HS-5 (cell line): ENCODE measurements around the gene BCO1.
"Not testable (repeated sequence)": the region's sequence is repeated elsewhere in the genome, so short reads cannot be mapped to it uniquely, and the experiment has no call there.

Source experiments
- DNase-seq: peaks from one replicate; pipeline ENCODE4 v3.0.0-alpha.2; 2012; ENCODE audit warnings: low read depth

BCO1 gene, protein sequence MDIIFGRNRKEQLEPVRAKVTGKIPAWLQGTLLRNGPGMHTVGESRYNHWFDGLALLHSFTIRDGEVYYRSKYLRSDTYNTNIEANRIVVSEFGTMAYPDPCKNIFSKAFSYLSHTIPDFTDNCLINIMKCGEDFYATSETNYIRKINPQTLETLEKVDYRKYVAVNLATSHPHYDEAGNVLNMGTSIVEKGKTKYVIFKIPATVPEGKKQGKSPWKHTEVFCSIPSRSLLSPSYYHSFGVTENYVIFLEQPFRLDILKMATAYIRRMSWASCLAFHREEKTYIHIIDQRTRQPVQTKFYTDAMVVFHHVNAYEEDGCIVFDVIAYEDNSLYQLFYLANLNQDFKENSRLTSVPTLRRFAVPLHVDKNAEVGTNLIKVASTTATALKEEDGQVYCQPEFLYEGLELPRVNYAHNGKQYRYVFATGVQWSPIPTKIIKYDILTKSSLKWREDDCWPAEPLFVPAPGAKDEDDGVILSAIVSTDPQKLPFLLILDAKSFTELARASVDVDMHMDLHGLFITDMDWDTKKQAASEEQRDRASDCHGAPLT

DNA sequence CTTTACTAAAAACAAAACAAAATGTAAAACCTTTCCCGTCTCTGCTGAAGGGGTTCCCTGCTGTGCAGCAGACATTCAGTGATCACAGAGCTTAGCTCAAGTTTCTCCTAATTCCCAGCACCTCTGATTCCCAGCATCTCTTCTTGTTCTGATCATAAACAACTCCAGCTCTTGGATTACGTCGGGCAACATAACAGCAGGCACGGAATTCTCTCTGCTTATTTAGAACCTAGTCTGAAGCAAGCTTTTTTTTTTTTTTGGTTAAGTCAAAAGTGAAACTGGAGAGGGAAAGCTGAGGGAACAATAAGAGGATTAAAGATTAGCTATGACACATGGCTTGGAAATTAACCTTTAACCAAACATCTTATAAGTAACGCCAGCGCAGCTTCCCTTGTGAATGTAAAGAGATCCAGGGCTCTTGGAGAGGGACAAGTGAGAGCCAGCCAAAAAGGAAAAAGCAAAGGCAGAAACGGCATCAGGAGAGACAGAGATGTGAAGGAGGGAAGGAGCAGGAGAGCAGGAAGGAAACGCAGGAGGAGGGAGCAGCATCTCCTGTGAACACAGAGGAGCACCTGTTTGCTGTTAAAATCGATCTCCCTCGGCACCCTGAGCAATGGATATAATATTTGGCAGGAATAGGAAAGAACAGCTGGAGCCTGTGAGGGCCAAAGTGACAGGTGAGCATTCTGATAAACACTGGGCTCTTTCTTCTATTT lies at the start of gene BCO1:
TSS of gene BCO1 (plus strand) at position 394 of the 716 bp plus-strand sequence. CDS start at position 614, 220 bp downstream.
- DNase-seq, result peak; percentile 11

- no peak for DNase-seq
Observed at GRCh38 chr16:81189100-81189664, 49.3 kb upstream of the BCO1 start.

DNA sequence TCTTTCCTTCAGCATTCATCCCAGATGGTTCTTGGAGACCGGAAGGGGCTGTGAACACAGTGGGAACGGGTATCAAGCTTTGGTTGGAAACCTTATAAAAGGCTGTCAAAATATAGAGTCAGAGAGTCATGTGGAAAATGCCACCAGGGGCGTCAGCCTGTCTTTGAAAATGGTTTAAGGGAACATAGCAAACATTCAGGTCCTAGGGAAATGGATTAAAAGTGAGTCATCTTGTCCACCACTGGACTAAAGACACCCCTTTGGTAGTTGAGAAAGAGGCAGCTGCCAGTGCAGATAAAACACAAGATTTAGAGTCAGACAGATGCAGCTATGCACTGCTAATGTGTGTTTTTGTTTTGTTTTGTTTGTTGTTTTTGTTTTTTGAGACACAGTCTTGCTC lies 47.8 kb upstream of the BCO1 start:
- no peak for DNase-seq

DNA sequence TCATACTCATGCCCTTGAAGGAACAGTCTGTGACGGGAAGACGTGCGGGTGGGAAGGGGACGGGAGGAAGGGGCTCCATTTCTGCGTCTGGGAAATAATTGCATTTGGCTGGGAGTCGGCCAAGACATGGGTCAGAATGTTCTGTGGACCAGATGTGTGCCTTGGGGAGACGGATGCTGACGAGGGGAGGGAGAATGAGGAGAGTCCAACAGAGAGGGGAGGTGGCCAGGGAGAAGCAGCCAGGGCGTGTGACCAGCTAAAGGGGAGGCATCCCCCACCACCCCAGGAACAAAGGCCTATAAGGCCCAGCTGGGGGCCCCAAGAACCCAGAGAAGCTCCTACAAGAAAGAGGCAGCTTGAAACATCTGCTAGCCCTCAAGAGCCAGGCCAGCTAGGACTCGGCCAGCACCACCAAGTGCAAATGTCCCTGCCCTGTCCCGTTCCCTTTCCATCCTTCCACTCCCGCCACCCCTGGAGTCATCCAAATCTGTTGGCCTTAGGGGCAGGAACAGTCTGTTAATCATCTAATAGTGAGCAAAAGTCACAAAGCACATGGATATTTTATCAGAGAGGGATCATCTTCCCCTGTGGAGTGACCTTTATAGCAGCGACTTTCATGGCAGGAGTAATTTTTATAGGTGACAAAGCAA lies 42.5 kb upstream of the BCO1 start:
- DNase-seq, result no peak

DNA sequence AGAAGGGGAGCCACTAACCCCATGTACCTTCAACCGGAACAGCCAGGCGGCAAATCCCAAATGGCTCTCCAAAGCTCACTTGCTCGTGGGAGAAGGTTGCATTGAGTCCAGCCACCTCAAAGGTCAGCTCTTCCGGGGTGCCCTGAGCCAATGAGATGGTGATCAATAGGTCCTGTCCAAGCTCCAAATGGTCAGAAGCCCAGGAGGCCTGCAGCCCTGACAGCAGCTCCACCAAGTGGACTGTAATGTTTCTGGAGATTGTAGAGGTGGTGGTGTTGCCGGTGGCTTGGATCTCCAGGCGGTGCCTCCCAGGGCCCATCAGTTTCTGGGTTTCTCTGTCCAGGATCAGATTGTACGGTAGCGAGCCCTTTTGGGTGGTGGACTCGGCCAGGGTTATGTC lies 39.9 kb upstream of the BCO1 start:
- no peak for DNase-seq

- DNase-seq, result no peak
Observed at GRCh38 chr16:81201267-81201666, 37.2 kb upstream of the BCO1 start.

GRCh38 chr16:81204798-81205680 lies 33.5 kb upstream of the BCO1 start:
- no peak for DNase-seq

GRCh38 chr16:81207076-81207475 lies 31.4 kb upstream of the BCO1 start:
- no peak for DNase-seq

DNA sequence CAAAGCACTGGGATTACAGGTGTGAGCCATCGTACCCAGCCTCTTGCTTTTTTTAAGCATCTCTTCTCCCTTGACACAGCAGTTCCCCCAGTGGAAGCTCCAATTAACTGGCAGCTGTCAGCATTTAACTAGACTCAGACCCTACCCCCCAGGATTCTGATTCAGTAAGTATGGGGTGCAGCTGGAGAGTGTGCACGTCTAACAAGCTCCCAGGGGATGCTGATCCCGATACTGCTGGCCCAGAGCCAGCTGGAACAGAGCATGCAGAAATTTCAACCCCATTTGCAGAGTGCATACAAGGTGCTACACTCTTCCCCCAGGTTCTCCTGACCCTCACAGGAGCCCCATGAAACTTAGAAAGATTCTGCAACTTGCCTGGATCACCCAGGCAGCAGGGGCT lies 27.7 kb upstream of the BCO1 start:
- DNase-seq, result no peak

GRCh38 chr16:81212830-81213465 lies 25.5 kb upstream of the BCO1 start:
- no peak for DNase-seq

DNA sequence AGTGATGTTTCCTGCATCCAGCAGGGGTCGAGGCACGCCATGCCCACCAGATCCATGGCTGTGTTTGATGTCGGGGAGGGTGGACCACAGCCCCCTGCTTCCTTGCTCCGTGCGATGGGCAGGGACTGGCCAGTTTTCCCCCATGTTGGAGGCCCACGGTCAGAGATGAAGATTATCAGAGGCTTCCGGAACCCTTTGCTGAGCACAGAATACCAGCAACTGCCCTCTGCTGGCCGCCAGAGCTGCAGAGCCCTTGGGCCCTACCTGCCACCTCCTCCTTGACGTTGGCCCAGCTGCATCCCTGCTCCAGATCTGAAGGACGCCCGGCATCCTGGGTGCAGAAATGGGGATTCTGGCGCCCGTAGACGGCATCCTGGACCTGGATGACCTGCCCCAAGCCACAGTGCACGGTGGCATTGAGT lies 23.7 kb upstream of the BCO1 start:
- DNase-seq, result no peak

- DNase-seq, result no peak
Observed at GRCh38 chr16:81216114-81216513, 22.4 kb upstream of the BCO1 start.

DNA sequence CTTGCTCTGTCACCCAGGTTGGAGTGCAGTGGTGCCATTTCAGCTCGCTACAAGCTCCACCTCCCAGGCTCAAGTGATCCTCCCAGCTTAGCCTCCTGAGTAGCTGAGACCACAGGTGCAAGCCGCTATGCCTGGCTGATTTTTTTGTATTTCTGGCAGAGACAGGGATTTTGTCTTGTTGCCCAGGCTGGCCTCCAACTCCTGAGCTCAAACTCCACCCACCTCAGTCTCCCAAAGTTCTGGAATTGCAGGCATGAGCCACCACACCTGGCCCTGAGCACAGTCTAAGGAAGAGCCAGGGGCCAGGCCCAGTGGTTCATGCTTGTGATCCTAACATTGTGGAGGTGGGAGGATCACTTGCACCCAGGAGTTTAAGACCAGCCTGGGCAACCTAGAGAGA lies 21.8 kb upstream of the BCO1 start:
- DNase-seq, result no peak

DNA sequence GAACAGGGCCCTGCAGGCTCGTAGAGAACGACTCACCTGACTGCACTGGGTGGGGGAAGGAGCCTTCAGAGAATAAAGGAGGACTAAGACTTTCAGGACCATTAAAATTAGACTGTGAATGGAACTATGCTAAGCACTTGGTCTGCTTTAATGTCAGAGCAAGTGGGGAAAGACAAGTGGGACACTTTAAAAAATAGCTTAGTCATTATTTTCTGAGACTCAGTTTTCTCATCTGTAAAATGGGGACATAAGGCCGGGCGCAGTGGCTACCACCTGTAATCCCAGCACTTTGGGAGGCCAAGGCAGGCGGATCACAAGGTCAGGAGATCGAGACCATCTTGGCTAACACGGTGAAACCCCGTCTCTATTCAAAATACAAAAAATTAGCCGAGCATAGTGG lies 19.3 kb upstream of the BCO1 start:
- DNase-seq, result no peak

DNA sequence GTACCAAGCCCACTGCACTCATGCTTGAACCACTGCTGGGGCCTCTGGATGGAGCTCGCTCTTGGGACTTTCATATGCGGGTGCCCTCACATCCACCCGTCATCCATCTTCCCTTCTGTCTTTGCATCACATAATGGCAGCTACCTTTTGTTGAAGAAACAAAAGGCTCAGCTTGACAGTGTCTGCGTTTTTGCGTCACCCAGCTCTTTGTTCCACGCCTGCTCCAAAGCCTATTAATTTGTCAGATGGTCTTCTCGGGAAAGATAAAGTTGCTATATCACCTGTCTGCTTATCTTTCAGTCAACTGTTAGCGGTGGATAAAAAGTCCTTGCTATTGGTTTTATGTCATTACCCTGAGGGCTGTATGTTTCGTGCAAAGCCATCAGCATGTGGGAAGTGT lies 18.1 kb upstream of the BCO1 start:
- DNase-seq, result no peak

DNA sequence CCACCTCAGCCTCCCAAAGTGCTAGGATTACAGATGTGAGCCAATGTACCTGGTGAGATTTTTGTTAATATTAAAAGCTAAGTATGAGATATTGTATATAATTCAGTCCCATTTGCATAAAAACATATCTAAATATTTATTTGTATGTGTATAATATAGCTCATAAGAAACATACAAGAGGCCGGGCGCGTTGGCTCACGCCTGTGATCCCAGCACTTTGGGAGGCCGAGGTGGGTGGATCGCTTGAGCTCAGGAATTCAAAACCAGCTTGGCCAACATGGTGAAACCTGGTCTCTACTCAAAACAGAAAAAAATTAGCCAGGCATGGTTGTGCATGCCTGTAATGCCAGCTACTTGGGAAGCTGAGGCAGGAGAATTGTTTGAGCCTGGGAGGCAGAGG lies 16.8 kb upstream of the BCO1 start:
- DNase-seq, result no peak

DNA sequence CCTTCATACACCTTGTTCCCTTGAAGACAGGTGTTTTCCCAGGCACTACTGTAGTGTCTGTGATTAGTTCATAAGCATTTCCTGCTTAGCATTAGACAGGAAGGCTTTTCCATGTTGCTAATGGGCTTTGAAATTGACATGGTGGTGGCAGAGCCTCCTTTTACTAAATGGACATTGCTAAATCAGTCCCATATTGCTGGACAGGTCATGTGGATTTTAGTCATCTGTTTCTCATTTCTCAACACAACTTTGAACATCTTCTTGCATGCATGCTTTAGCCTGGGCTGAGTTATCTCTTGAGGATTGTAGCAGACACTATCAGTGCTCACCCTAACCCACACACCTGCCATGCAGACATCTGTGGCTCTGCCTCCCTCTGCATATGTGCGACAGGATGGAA lies 13.7 kb upstream of the BCO1 start:
- DNase-seq, result no peak

DNA sequence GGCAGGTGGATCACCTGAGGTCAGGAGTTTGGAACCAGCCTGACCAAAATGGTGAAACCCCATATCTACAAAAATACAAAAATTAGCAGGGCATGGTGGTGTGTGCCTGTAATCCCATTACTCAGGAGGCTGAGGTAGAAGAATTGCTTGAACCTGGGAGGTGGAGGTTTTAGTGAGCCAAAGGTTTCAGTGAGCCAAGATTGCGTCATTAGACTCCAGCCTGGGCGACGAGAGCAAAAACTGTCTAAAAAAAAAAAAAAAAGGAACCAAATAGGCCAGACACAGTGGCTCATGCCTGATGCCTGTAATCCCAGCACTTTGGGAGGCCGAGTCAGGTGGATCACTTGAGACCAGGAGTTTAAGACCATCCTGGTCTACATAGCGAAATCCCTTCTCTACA lies 12.8 kb upstream of the BCO1 start:
- not testable (repeated sequence) for DNase-seq

DNA sequence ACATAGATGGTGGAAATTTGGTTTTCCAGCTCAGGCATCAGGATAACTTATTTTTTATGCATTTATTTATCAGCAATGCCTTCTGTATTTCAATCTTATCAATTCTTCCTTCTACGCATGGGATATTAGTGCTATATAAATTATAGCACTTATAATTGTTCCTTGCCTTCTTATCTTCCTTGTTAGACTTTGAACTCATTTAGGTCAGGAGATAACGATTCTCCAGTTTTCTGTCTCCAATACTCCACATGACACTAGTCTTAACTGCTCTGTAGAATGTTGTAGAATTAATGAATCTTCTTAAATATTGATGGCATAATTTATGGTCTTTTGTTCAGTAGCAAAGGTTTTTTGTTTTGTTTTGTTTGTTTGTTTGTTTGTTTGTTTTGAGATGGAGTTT lies 10.7 kb upstream of the BCO1 start:
- no peak for DNase-seq

GRCh38 chr16:81229811-81230210 lies 8.7 kb upstream of the BCO1 start:
- DNase-seq, result no peak

DNA sequence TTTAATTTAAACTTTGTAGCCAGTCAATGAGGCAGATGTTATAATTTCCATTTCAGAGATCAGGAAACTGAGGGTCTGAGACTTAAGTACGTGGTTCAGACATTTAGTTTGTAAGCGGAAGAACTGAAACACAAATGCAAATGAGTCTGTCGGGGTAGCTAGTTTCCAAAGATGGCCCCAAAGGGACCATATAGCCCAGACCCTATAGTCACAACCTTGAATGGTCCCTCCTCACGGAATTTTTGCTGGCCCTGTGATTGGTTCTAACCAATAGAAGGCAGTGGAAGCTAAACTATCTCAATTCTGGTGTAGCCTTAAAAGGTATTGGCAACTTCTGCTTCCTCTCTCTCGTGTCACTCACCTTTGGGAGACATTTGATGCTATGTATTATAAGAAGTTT lies 7.5 kb upstream of the BCO1 start:
- DNase-seq, result no peak
